Mesendoderm (in vitro differentiated cells): ENCODE data around the gene NME5.

Experiments used
- DNase-seq: peaks from one replicate; pipeline ENCODE4 v3.0.0; 2013
- H2AK5ac ChIP-seq: 2 replicates; pipeline ENCODE4 v1.6.1; 2013; ENCODE audit warnings: low read length, inconsistent platforms
- H2BK120ac ChIP-seq: 2 replicates; pipeline ENCODE4 v1.6.1; 2013; ENCODE audit warnings: low read depth, mild to moderate bottlenecking, low read length, moderate library complexity, mixed read lengths
- H2BK15ac ChIP-seq: replicated peaks from 2 replicates; pipeline ENCODE4 v1.6.1; 2013; ENCODE audit warnings: low read depth, mild to moderate bottlenecking, moderate library complexity
- H2BK5ac ChIP-seq: 2 replicates; pipeline ENCODE4 v1.6.1; 2013; ENCODE audit warnings: low read length, inconsistent platforms
- H3K18ac ChIP-seq: 2 replicates; pipeline ENCODE4 v1.6.1; 2013; ENCODE audit warnings: mild to moderate bottlenecking, low read length, mixed read lengths
- H3K23ac ChIP-seq: one replicate; pipeline ENCODE4 v1.6.1; 2013; ENCODE audit warnings: low read length
- H3K27ac ChIP-seq: 2 replicates; pipeline ENCODE4 v1.5.1; 2013; ENCODE audit warnings: low read depth, mild to moderate bottlenecking, inconsistent platforms, low read length, moderate library complexity
- H3K27me3 ChIP-seq: 2 replicates; pipeline ENCODE4 v1.6.1; 2013; ENCODE audit warnings: low read length, control low read depth, mild to moderate bottlenecking, inconsistent platforms; ENCODE audit not compliant: insufficient read depth, poor library complexity
- H3K36me3 ChIP-seq: 2 replicates; pipeline ENCODE4 v1.6.1; 2013; ENCODE audit warnings: low read length, inconsistent platforms; ENCODE audit not compliant: control insufficient read depth, insufficient read depth
- H3K4ac ChIP-seq: one replicate; pipeline ENCODE4 v1.6.1; 2013; ENCODE audit warnings: low read depth, mild to moderate bottlenecking, low read length, moderate library complexity
- H3K4me1 ChIP-seq: 2 replicates; pipeline ENCODE4 v1.6.1; 2013; ENCODE audit warnings: low read depth, low read length, inconsistent platforms; ENCODE audit not compliant: control insufficient read depth
- H3K4me2 ChIP-seq: 2 replicates; pipeline ENCODE4 v1.6.1; 2013; ENCODE audit warnings: low read length
- H3K4me3 ChIP-seq: 2 replicates; pipeline ENCODE4 v1.5.1; 2013; ENCODE audit warnings: mild to moderate bottlenecking, low read length
- H3K56ac ChIP-seq: one replicate; pipeline ENCODE4 v1.6.1; 2013; ENCODE audit warnings: low read length
- H3K79me1 ChIP-seq: 2 replicates; pipeline ENCODE4 v1.6.1; 2013; ENCODE audit warnings: low read length, inconsistent platforms
- H3K79me2 ChIP-seq: 2 replicates; pipeline ENCODE4 v1.6.1; 2013; ENCODE audit warnings: mild to moderate bottlenecking, low read length; ENCODE audit not compliant: control insufficient read depth, insufficient read depth
- H3K9ac ChIP-seq: 2 replicates; pipeline ENCODE4 v1.6.1; 2013; ENCODE audit warnings: low read length, inconsistent platforms
- H4K5ac ChIP-seq: one replicate; pipeline ENCODE4 v1.6.1; 2013; ENCODE audit warnings: low read length
- H4K8ac ChIP-seq: one replicate; pipeline ENCODE4 v1.6.1; 2013; ENCODE audit warnings: low read depth, mild to moderate bottlenecking, control low read depth, low read length, moderate library complexity
- WGBS: extraction: QIAGEN DNeasy Blood & Tissue Kit; methylation state at CpG from one replicate; pipeline ENCODE4 v1.1.7; 2013; ENCODE audit warnings: low lambda C conversion rate, missing lambda C conversion rate; ENCODE audit not compliant: insufficient coverage; ENCODE audit errors: extremely low coverage; 5-methylcytosine and 5-hydroxymethylcytosine counted together

NME5 gene

DNA sequence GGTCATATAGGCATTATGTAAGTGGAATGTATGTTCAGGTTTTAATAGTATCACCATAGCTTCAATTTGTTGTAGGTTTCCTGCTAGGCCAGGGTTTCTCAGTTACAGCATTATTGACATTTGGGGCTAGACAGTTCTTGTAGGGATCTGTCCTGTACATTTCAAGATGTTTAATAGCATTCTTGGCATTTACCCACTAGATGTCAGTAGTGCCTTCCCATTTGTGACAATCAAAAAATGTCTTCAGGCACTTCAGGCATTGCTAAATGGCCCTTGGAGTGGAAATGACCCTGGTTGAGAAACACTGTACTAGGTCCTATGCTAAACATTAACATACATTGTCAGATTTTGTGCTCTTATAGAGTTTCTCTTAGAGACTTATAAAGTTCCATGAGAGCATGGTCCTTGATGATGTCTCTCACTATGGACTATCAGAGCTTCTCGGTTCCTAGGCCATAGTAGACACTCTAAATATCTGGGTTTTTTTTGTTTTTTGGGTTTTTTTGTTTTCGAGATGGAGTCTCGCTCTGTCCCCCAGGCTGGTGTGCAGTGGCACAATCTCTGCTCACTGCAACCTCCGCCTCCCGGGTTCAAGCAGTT, 41.1 kb upstream of the NME5 start:
- H3K56ac ChIP-seq, result no peak overlapping the region
- peak overlapping the region; percentile 26 for H3K4me3 ChIP-seq
- no peak overlapping the region for H3K4ac ChIP-seq
- no peak overlapping the region for H4K5ac ChIP-seq
- no CpG with 5 or more reads among the region's 5 CpGs for WGBS
- H3K4me2 ChIP-seq, result peak overlapping the region; percentile 56
- no peak overlapping the region for H2AK5ac ChIP-seq
- peaks cover 4% of the 10 kb centered on the region for H3K4me1 ChIP-seq
- peaks cover 26% of the 10 kb centered on the region for H3K36me3 ChIP-seq
- H3K27ac ChIP-seq, result no peak overlapping the region
- peak; percentile 77 for DNase-seq
- H3K27me3 ChIP-seq, result no peaks in the 10 kb centered on the region
- H3K23ac ChIP-seq, result no peak overlapping the region
- no peak overlapping the region for H2BK5ac ChIP-seq
- H2BK15ac ChIP-seq, result no peak overlapping the region
- peak overlapping the region; percentile 85 for H3K9ac ChIP-seq
- H3K79me1 ChIP-seq, result peaks cover 9% of the 10 kb centered on the region
- no peak overlapping the region for H3K18ac ChIP-seq
- peaks cover 19% of the 10 kb centered on the region for H3K79me2 ChIP-seq
- H4K8ac ChIP-seq, result no peak overlapping the region
- H2BK120ac ChIP-seq, result no peak overlapping the region

DNA sequence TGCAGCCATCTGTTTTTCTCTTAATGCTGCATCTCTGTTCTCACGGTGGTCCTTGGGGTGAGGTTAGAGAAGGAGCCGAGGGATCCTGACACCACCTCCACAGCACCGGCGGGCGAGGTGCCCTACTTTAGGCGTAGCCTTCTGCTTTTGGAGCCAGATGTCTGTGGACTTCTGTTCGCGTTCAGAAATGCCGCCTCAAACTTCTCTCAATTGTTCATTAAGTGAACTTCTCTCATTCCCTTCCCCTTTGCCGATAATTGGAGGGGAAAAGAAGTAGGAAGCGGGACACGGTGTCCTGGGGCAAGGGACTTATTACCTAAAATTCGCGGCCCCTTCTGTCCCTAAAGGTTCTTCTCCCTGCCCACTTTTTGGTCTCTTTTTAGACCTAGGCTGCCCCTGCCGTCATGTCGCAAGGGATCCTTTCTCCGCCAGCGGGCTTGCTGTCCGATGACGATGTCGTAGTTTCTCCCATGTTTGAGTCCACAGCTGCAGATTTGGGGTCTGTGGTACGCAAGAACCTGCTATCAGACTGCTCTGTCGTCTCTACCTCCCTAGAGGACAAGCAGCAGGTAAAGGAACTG, 40.1 kb upstream of the NME5 start:
- Histone ChIP-seq H3K56ac (peak overlapping the region; percentile 96), H2BK5ac (peak overlapping the region; percentile 41), H2AK5ac (no peak overlapping the region), H3K27me3 (no peaks in the 10 kb centered on the region), H2BK15ac (no peak overlapping the region), H3K4me1 (peaks cover 4% of the 10 kb centered on the region), H3K79me2 (peaks cover 19% of the 10 kb centered on the region), H4K8ac (no peak overlapping the region), H3K27ac (peak overlapping the region; percentile 5), H4K5ac (peak overlapping the region; percentile 41), H3K4me3 (peak overlapping the region; percentile 86), H3K36me3 (peaks cover 22% of the 10 kb centered on the region), H3K4ac (peak overlapping the region; percentile 61), H3K18ac (peak overlapping the region; percentile 0), H3K23ac (peak overlapping the region; percentile 55), H3K4me2 (peak overlapping the region; percentile 46), H3K79me1 (peaks cover 9% of the 10 kb centered on the region), H2BK120ac (no peak overlapping the region), H3K9ac (peak overlapping the region; percentile 85)
- WGBS, result no CpG with 5 or more reads among the region's 23 CpGs
- DNase-seq, result peak; percentile 41

DNA sequence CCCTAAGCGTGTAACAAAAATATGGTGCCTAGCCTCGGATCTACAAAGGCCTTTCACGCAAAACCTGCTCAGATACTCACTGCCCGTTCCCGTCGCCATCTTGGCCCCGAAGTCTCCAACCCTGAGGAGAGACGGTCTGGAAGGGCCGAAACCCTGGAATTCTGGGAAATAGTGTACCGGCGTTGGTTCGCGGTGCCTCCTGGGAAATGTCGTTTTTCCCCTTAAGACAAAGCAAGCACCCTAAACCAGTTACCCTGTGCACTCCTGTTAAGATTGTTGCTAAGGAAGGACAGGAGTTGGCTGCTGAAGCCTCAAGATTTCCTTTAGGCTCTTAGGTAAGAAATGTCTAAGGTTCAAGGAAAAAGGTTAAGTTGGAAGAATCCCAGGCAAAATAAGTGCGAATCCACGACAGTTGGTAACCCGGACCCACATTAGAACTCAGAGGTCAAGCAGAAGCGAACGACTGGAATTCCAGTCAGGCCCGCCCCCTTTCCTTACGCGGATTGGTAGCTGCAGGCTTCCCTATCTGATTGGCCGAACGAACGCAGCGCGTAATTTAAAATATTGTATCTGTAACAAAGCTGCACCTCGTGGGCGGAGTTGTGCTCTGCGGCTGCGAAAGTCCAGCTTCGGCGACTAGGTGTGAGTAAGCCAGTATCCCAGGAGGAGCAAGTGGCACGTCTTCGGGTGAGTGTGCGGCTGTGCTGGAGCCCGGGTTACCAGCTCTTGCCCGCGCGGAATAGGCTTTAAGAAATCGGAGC, 39.5 kb upstream of the NME5 start, which contains the start of the genes BRD8 and KIF20A:
BRD8 (minus strand) TSS at position 115 of the 761 bp plus-strand sequence; CDS start at position 99, 16 bp downstream.
KIF20A (plus strand) TSS at position 597 of the 761 bp plus-strand sequence. CDS start 569 bp downstream, outside the sequence.
- H3K4me2 ChIP-seq, result peak within 1 kb of the TSS; percentile 87
- peaks cover 17% of the 10 kb centered on the region for H3K36me3 ChIP-seq
- peak within 1 kb of the TSS; percentile 95 for H3K4me3 ChIP-seq
- WGBS, result no CpG with 5 or more reads among the region's 41 CpGs
- H2BK15ac ChIP-seq, result no peak within 1 kb of the TSS
- H3K4ac ChIP-seq, result peak within 1 kb of the TSS; percentile 61
- no peaks in the 10 kb centered on the region for H3K27me3 ChIP-seq
- peaks cover 9% of the 10 kb centered on the region for H3K79me1 ChIP-seq
- peak within 1 kb of the TSS; percentile 78 for H2BK5ac ChIP-seq
- peak within 1 kb of the TSS; percentile 96 for H3K9ac ChIP-seq
- no peak within 1 kb of the TSS for H2BK120ac ChIP-seq
- peak within 1 kb of the TSS; percentile 96 for H3K56ac ChIP-seq
- peak within 1 kb of the TSS; percentile 33 for H3K27ac ChIP-seq
- peak; percentile 99 for DNase-seq
- peak within 1 kb of the TSS; percentile 65 for H3K18ac ChIP-seq
- H3K79me2 ChIP-seq, result peaks cover 19% of the 10 kb centered on the region
- peak within 1 kb of the TSS; percentile 55 for H3K23ac ChIP-seq
- peaks cover 4% of the 10 kb centered on the region for H3K4me1 ChIP-seq
- peak within 1 kb of the TSS; percentile 41 for H4K5ac ChIP-seq
- no peak within 1 kb of the TSS for H4K8ac ChIP-seq
- no peak within 1 kb of the TSS for H2AK5ac ChIP-seq

DNA sequence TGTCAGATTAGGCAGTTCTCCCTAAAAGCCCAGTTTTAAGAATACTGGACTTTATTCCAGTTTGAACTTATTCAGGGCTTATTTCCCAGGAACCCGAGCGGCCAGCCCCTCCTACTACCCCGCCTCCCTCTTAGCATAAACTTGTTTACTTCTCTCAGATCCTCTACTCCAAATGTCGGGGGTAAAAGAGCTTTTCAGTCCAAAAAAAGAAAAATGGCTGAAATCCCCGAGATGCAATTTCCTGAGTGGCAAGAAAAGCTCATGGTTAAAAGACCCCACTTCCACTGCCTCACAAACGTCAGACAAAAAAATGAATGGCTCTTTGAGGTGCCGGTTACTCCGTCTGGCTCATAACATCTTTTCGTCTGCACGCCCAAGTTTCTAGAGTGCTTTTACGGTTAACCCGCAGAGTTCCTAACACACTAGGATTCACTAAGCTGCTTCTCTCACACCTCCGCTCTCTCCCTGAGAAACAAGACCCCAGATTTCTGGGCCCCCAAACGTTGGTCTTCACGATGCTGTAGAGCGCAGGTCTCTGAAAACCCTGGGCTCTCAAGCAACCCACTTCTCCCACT, 38.8 kb upstream of the NME5 start:
- H3K4ac ChIP-seq, result no peak overlapping the region
- no peak overlapping the region for H4K5ac ChIP-seq
- H2BK120ac ChIP-seq, result no peak overlapping the region
- peak overlapping the region; percentile 65 for H3K18ac ChIP-seq
- peak overlapping the region; percentile 96 for H3K9ac ChIP-seq
- no CpG with 5 or more reads among the region's 16 CpGs for WGBS
- H3K56ac ChIP-seq, result peak overlapping the region; percentile 96
- H3K27me3 ChIP-seq, result no peaks in the 10 kb centered on the region
- peaks cover 4% of the 10 kb centered on the region for H3K4me1 ChIP-seq
- H3K4me3 ChIP-seq, result peak overlapping the region; percentile 95
- H3K79me2 ChIP-seq, result peaks cover 19% of the 10 kb centered on the region
- H3K79me1 ChIP-seq, result peaks cover 9% of the 10 kb centered on the region
- peak; percentile 36 for DNase-seq
- no peak overlapping the region for H3K23ac ChIP-seq
- H3K36me3 ChIP-seq, result peaks cover 12% of the 10 kb centered on the region
- H3K4me2 ChIP-seq, result peak overlapping the region; percentile 74
- H2BK15ac ChIP-seq, result no peak overlapping the region
- H2BK5ac ChIP-seq, result peak overlapping the region; percentile 73
- no peak overlapping the region for H3K27ac ChIP-seq
- no peak overlapping the region for H2AK5ac ChIP-seq
- no peak overlapping the region for H4K8ac ChIP-seq

DNA sequence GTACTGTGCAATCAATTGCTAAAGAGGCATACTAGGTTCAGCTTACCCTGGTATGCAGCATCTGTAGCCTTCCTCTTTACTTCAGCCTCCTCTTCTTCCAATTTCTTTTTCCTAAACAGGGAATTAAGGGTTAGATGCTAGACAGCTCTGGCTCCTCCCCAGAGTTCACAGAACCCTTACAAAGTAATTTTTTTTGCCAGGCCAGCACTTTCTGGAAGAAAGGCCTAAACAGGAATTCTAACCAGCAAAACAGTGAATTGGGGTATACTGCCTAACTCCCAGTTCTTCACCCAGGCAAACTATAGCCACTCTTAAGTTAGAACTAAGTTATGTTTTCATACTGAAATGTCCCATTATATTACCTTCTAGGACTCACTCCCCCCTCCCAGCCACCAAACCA, 31.1 kb upstream of the NME5 start:
- no peaks in the 10 kb centered on the region for H3K79me2 ChIP-seq
- H3K9ac ChIP-seq, result no peak overlapping the region
- no peaks in the 10 kb centered on the region for H3K4me1 ChIP-seq
- H3K36me3 ChIP-seq, result peaks cover 15% of the 10 kb centered on the region
- H3K4me2 ChIP-seq, result no peak overlapping the region
- H3K27ac ChIP-seq, result no peak overlapping the region
- H3K56ac ChIP-seq, result no peak overlapping the region
- DNase-seq, result no peak
- no peak overlapping the region for H4K5ac ChIP-seq
- no peak overlapping the region for H3K4ac ChIP-seq
- no peak overlapping the region for H3K18ac ChIP-seq
- no peaks in the 10 kb centered on the region for H3K27me3 ChIP-seq
- H2BK120ac ChIP-seq, result no peak overlapping the region
- H3K79me1 ChIP-seq, result no peaks in the 10 kb centered on the region
- no peak overlapping the region for H3K23ac ChIP-seq
- no peak overlapping the region for H4K8ac ChIP-seq
- no peak overlapping the region for H3K4me3 ChIP-seq
- H2BK15ac ChIP-seq, result no peak overlapping the region
- H2BK5ac ChIP-seq, result no peak overlapping the region
- H2AK5ac ChIP-seq, result no peak overlapping the region
